OCI-LY3 (cell line): Measurements from ENCODE around the gene LSM12.

ENCODE experiments used
- H2AFZ ChIP-seq: fragments of 200-600, 300-600 bp; shearing (Covaris generic); 2 replicates; pipeline ENCODE4 v1.6.0; 2014; ENCODE audit warnings: antibody characterized with exemption, low read depth, low read length
- H3K27ac ChIP-seq: fragments of 200-600, 300-600 bp; sonication (generic); 2 replicates; pipeline ENCODE4 v1.5.1; 2014; ENCODE audit warnings: mild to moderate bottlenecking, low read length, moderate library complexity, mixed read lengths
- H3K27me3 ChIP-seq: fragments of 200-600, 300-600 bp; sonication (generic); 2 replicates; pipeline ENCODE4 v1.6.1; 2014; ENCODE audit warnings: low read depth, low read length, mixed read lengths
- H3K36me3 ChIP-seq: fragments of 200-600, 300-600 bp; sonication (generic); replicated peaks from 2 replicates; pipeline ENCODE3; 2014; ENCODE audit warnings: low read depth, low read length, mixed read lengths
- H3K4me1 ChIP-seq: fragments of 300-600, 200-600 bp; sonication (generic); 2 replicates; pipeline ENCODE4 v1.6.1; 2014; ENCODE audit warnings: low read length, mixed read lengths
- H3K4me2 ChIP-seq: fragments of 200-600, 300-600 bp; sonication (generic); 2 replicates; pipeline ENCODE4 v1.6.1; 2014; ENCODE audit warnings: low read length, mixed read lengths
- H3K4me3 ChIP-seq: fragments of 300-600, 200-600 bp; sonication (generic); 2 replicates; pipeline ENCODE4 v1.5.1; 2014; ENCODE audit warnings: antibody characterized with exemption, mild to moderate bottlenecking, low read length, moderate library complexity
- H3K79me2 ChIP-seq: fragments of 300-600, 200-600 bp; shearing (Covaris generic); 2 replicates; pipeline ENCODE4 v1.6.1; 2014; ENCODE audit warnings: mild to moderate bottlenecking, low read length, mixed read lengths
- H3K9ac ChIP-seq: fragments of 300-600, 200-600 bp; shearing (Covaris generic); 2 replicates; pipeline ENCODE4 v1.6.0; 2014; ENCODE audit warnings: mild to moderate bottlenecking, low read length, moderate library complexity
- H3K9me3 ChIP-seq: fragments of 200-600, 300-600 bp; shearing (Covaris generic); 2 replicates; pipeline ENCODE4 v1.6.1; 2014; ENCODE audit warnings: low read length, mixed read lengths; ENCODE audit not compliant: insufficient read depth
- H4K20me1 ChIP-seq: fragments of 200-600, 300-600 bp; sonication (generic); 2 replicates; pipeline ENCODE4 v1.6.1; 2016; ENCODE audit warnings: low read length, mixed read lengths; ENCODE audit not compliant: insufficient read depth
- CTCF ChIP-seq: fragments of 200-600, 300-600 bp; sonication (generic); IDR thresholded peaks from 2 replicates; pipeline ENCODE4 v1.5.1; 2014; ENCODE audit warnings: antibody characterized with exemption, low read length, low read depth
- EZH2phosphoT487 ChIP-seq: fragments of 200-600 bp; shearing (Covaris generic); IDR thresholded peaks from 2 replicates; pipeline ENCODE4 v1.6.1; 2018; ENCODE audit warnings: antibody characterized with exemption, mixed run types, low read depth

Gene LSM12

GRCh38 chr17:44045486-44045885 is 21.0 kb downstream of the LSM12 start:
- Histone ChIP-seq H4K20me1 (peaks cover 22% of the 10 kb centered on the region), H3K4me2 (no peak overlapping the region), H3K27ac (no peak overlapping the region), H3K9ac (no peak overlapping the region), H3K27me3 (no peaks in the 10 kb centered on the region), H3K9me3 (no peaks in the 10 kb centered on the region), H3K4me3 (no peak overlapping the region), H3K4me1 (peaks cover 6% of the 10 kb centered on the region; the same call in 1 of the 2 replicates), H2AFZ (no peak overlapping the region), H3K36me3 (peaks cover 31% of the 10 kb centered on the region), H3K79me2 (peaks cover 85% of the 10 kb centered on the region)
- TF ChIP-seq CTCF (no peak), EZH2phosphoT487 (no peak)

DNA sequence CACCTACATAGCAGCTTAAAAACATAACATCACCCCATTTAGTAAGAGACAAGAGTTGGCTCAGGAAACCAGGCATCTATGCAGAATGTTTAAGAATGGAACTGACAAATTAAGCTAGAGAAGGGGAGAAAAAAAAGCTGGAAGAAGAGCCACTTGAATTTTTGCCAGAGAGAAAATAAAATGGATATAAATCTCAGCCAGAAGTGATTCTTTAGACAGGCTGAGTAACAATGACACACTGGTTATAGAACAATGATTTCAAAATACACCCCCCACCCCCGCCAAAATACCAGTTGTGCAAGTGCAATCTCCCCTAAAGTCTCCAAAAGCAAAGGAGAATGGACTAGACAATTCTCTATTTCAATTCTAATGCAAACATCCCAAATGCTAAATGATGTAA is 22.4 kb downstream of the LSM12 start:
- peaks cover 83% of the 10 kb centered on the region for H3K79me2 ChIP-seq
- no peaks in the 10 kb centered on the region for H3K9me3 ChIP-seq
- no peak overlapping the region for H3K27ac ChIP-seq
- no peak overlapping the region for H3K4me3 ChIP-seq
- H3K9ac ChIP-seq: no peak overlapping the region
- H2AFZ ChIP-seq: no peak overlapping the region
- peaks cover 26% of the 10 kb centered on the region for H4K20me1 ChIP-seq
- no peaks in the 10 kb centered on the region for H3K27me3 ChIP-seq
- peaks cover 30% of the 10 kb centered on the region for H3K36me3 ChIP-seq
- peaks cover 6% of the 10 kb centered on the region; the same call in 1 of the 2 replicates for H3K4me1 ChIP-seq
- H3K4me2 ChIP-seq: no peak overlapping the region
- TF ChIP-seq EZH2phosphoT487 (no peak), CTCF (no peak)

- no peak overlapping the region for H3K27ac ChIP-seq
- H2AFZ ChIP-seq: no peak overlapping the region
- no peaks in the 10 kb centered on the region for H3K9me3 ChIP-seq
- peaks cover 75% of the 10 kb centered on the region for H3K79me2 ChIP-seq
- H3K4me2 ChIP-seq: no peak overlapping the region
- H4K20me1 ChIP-seq: peaks cover 23% of the 10 kb centered on the region
- peaks cover 29% of the 10 kb centered on the region for H3K36me3 ChIP-seq
- H3K9ac ChIP-seq: no peak overlapping the region
- no peaks in the 10 kb centered on the region for H3K27me3 ChIP-seq
- H3K4me1 ChIP-seq: peaks cover 6% of the 10 kb centered on the region; the same call in 1 of the 2 replicates
- TF ChIP-seq CTCF: no peak
- TF ChIP-seq EZH2phosphoT487: no peak
- H3K4me3 ChIP-seq: no peak overlapping the region
Measured at GRCh38 chr17:44043272-44043696, 23.2 kb downstream of the LSM12 start.

DNA sequence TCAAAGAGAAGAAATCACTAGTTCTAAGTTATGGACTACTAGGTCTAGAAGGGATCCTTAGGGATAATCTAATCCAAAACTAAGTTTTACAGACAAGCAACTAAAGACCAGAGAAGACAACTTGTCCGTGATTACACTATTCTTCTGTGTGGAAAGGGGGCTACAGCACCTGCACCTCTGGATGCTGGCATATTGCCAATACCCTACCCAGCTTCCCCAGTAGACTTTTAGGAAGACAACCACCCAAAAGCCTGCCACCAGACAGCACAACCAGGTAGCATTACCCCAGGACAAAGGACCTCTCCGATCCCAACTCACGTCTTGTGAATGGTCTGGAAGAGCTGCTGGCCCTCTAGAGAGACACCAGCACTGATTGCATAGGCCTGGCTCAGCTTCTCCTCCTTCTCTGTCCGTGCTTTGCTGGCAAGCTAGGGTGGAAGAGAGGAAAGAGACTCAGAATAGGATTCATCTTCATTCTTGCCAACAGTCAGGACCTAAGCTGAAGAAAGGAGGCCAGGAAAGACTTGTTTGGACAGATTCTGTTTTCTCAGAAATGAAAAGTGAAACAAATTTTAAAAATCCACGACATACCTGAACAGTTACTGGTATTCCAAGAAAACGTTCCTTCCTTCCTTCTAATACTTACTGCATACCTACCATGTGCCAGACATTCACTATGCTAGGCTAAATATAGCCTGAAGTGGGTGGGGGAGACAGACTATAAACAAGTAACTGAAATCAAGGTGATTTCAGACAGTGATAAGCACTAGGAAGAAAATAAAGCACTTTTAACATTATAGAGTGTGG is 26.4 kb downstream of the LSM12 start:
- no peak overlapping the region for H3K4me2 ChIP-seq
- H4K20me1 ChIP-seq: peaks cover 23% of the 10 kb centered on the region
- H3K79me2 ChIP-seq: peaks cover 49% of the 10 kb centered on the region
- no peak overlapping the region for H2AFZ ChIP-seq
- H3K9me3 ChIP-seq: no peaks in the 10 kb centered on the region
- peaks cover 33% of the 10 kb centered on the region for H3K36me3 ChIP-seq
- H3K4me3 ChIP-seq: no peak overlapping the region
- no peaks in the 10 kb centered on the region for H3K27me3 ChIP-seq
- H3K9ac ChIP-seq: no peak overlapping the region
- H3K4me1 ChIP-seq: peaks cover 6% of the 10 kb centered on the region; the same call in 1 of the 2 replicates
- H3K27ac ChIP-seq: no peak overlapping the region
- TF ChIP-seq CTCF (no peak), EZH2phosphoT487 (no peak)
